HG03103 (cell line): Measurements from ENCODE around the gene RABIF.
"Not testable (repeated sequence)": the region's sequence is repeated elsewhere in the genome, so short reads cannot be mapped to it uniquely, and the experiment has no call there.

Experiments
- ATAC-seq: cut with Tn5 transposase; IDR thresholded peaks from one replicate; pipeline ENCODE4 v1.9.1; 2021; ENCODE audit warnings: low read depth; ENCODE audit not compliant: unreplicated experiment

The RABIF gene

DNA sequence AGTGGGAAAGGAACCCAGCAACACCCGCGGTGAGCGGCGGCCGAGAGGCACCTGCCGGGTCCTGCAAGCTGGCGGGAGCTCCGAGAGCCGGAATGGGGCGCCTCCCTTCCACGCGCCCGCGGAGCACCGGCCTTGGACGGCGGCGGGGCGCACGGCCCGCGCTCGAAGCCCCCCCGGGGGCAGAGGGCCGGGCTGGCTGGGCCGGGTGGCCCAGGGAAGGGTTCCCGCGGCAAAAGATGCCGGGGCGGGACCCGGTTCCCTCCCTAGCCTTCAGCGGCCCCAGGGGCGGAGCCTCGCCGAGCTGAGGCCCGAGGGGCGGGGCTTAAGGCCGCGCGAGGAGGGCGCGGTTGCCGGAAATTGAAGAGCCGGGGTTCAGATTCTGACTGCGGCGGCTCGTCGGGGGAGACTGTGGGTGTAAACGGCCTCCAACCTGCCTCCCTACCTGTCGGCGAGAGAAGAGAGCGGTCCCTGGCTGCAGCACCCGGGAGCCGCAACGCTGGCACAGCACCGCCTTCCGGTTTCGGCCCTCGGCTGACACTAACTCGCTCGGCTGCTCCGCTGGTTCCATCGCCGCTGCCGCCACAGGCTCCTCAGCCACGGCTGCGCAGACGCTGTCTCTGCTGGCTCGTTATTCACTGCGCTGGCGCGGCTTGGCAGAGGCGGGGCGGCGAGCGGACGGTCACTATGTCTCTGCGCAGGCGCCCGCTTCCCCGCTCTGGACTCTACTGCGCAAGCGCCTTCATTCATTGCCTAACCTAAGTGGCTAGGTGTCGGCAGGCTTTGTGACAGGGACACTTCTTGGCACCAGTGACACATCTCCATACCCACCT, at the start of gene RABIF:
Gene RABIF, minus strand, starts transcription at position 619 of the 830 bp plus-strand sequence. Its CDS starts 51 bp downstream, at position 568.
- peak; percentile 76 for ATAC-seq

DNA sequence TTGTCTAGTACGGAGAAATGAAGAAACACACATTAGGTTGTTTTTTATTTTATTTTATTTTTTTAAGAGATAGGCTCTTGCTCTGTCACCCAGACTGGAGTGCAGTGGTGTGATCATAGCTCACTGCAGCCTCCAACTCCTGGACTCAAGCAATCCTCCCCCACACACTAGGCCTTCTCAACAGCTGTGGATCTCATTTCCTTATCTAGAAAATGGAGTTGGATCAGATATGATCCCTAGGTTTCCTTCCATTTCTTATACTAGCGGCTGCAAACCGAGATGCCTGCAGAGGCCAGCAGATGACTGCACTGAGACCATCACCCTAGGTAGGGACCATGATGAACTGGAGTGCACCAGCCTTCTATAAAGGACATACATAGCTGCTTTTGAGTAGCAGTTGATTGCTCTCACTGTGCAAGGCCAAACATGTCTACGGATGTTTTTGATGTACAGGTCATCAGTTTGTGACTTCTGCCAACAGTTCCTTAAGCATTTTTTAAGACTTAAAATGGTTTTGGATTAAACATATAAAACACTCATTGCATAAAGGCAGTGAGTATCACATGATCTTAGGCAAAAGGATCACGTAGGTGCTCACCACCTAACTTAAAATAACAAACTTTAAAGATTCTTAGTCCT, 49.5 kb upstream of the RABIF start:
- no peak for ATAC-seq

DNA sequence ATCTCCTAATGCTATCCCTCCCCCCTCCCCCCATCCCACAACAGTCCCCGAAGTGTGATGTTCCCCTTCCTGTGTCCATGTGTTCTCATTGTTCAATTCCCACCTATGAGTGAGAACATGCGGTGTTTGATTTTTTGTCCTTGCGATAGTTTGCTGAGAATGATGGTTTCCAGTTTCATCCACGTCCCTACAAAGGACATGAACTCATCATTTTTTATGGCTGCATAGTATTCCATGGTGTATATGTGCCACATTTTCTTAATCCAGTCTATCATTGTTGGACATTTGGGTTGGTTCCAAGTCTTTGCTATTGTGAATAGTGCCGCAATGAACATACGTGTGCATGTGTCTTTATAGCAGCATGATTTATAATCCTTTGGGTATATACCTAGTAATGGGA, 47.5 kb upstream of the RABIF start:
- ATAC-seq, result not testable (repeated sequence)

DNA sequence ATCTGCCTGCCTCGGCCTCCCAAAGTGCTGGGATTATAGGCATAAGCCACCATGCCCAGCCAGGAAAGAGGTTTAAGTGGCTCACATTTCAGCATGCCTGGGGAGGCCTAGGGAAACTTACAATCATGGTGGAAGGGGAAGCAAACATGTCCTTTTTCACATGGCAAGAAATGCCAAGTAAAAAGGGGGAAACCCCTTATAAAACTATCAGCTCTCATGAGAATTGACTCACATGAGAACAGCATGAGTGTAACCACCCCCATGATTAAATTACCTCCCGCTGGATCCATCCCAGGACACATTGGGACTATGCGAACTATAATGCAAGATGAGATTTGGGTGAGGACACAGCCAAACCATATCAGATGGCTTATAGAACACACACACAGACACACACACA, 46.9 kb upstream of the RABIF start:
- ATAC-seq, result no peak

- no peak for ATAC-seq
Observed at GRCh38 chr1:202934755-202935154, 45.8 kb upstream of the RABIF start.

- ATAC-seq, result no peak
Observed at GRCh38 chr1:202932476-202932875, 43.5 kb upstream of the RABIF start.

DNA sequence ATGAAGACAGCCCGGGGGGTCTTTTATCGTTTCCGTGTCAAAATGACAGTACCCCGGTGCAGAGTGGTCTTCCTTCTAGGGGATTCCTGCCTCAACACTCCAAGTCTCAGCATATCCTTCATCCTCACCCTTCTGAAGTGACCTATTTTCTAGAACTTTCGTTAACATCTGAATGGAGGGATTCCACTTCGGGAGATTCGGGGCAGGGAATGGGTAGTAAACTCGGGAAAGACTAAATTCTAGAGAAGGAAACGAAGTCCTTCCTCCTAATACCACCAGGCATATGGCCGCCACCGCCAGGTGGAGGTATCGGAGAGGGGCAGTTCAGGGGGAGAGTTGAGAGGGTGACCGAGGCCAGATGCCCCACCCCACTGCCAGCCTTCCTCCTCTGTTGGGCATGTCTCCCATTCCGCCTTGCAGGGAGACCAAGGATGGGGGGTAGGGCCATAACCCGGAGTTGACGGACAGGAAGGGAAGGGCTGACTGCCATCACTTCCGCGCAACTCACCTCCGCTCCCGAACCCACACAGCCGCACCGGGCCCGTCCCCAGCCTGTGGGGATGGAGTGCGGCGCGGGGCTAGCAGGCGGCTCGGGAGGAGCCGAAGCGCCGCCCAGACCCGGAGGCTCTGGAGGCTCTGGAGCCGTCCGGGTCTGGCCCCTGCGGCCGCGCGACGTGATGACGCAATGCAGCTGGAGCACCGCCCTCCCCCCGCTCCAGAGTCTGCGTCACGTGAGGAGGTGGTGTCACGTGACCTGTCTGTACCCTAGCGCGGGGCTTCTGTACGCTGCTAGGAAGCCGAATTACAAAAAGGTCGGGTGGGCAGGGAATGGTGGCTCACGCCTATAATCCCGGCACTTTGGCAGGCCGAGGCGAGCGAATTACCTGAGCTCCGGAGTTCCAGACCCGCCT, 37.9 kb upstream of the RABIF start, which contains the start of gene KLHL12:
Gene KLHL12, minus strand, starts transcription at position 654 of the 911 bp plus-strand sequence. CDS start 2,072 bp downstream, outside the sequence.
- peak; percentile 89 for ATAC-seq

GRCh38 chr1:202923533-202923932, 34.6 kb upstream of the RABIF start:
- ATAC-seq, result no peak

DNA sequence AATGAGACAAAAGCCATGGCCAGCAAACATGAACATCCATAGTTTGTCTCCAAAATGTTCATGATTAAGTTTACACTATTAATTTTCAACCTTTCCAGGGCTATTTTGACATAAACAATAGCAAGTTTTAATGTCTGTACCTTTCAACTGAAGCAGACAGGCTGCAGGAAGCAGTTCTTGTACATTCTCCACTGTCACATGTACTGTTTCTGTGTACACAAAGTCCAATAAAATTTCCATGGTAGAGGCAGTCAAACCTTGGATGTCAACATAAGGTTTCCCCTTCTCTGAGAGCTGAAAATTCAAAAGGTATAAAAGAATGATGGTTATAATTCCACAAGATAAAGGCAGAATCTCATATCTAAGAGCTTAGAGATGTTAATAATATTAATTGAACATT, 30.7 kb upstream of the RABIF start:
- ATAC-seq, result no peak

GRCh38 chr1:202915146-202915545, 26.2 kb upstream of the RABIF start:
- no peak for ATAC-seq

GRCh38 chr1:202912476-202912875, 23.5 kb upstream of the RABIF start:
- not testable (repeated sequence) for ATAC-seq

DNA sequence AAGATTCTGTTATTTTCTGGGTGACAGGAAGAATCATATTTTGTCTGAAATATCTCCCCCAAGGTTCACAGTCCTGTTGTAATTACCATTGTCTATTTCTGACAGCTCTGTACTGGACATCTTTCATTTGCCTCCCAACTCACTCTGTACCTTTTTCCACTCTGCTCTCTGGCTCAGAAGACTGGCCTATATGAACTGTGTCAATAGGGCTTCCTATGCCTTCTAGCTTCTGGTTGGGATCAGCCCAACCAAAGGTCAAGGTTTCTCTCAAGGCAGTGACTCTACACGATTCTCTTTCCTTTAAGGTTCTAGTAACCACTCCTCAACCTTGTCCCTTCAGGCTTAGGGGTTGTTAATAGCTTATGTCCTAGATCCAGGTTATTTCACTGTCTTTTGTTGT, 20.5 kb upstream of the RABIF start:
- ATAC-seq, result no peak

- no peak for ATAC-seq
Observed at GRCh38 chr1:202908998-202909397, 20.0 kb upstream of the RABIF start.

DNA sequence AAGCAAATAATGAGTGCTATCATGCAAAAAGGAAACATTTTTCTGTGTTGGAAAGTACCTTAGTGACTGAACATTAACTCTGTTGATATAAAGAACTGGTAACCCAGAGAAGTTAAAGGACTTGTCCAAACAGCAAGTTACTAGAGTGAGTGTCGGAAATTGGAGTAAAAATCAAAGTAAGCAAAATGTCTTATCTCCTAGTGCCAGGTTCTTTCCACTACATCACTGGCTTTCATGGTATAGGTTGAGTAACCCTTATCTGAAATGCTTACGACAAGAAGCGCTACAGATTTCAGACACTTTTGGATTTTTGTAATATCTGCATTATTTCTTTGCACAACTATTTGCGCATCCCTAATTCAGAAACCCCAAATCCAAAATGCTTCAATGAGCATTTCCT, 16.4 kb upstream of the RABIF start:
- no peak for ATAC-seq

GRCh38 chr1:202903808-202904207, 14.9 kb upstream of the RABIF start:
- ATAC-seq, result not testable (repeated sequence)

DNA sequence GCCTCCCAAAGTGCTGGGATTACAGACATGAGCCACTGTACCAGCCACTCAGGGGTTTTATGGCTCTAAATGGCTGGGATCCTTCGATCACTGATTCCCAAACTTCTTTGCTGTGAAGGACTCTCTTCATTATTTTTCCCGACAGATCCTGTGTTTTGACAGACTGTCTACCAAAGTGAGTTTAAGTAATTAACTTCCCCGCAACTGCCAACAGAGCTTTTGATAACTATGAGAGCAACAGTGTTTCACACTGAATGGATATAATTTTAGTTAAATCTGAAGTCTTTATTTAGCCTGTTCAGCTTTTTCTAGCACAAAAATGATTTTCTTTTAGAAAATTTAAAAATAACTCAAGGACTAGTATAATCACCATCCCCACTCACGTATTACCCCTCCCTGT, 12.6 kb upstream of the RABIF start:
- no peak for ATAC-seq

DNA sequence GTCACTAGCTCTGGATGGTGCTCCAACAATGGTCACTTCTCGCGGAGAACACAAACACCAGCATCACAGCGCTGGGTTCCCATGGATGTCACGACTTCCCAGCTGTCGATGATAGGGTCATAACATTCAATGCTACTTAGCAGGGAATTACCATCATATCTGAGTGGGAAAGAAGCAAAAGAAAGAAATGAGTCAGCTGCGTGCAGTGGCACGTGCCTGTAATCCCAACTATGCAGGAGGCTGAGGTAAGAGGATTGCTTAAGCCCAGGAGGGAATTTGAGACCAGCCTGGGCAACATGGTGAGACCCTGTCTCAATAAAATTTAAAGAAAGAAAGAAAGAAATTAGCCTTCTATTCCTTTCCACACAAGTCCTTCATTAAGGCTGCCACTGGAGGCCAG, 3.6 kb upstream of the RABIF start:
- no peak for ATAC-seq

- ATAC-seq, result no peak
Observed at GRCh38 chr1:202890392-202890791, 1.4 kb upstream of the RABIF start.

GRCh38 chr1:202888221-202888530, 773 bp downstream of the RABIF start:
- no peak for ATAC-seq

DNA sequence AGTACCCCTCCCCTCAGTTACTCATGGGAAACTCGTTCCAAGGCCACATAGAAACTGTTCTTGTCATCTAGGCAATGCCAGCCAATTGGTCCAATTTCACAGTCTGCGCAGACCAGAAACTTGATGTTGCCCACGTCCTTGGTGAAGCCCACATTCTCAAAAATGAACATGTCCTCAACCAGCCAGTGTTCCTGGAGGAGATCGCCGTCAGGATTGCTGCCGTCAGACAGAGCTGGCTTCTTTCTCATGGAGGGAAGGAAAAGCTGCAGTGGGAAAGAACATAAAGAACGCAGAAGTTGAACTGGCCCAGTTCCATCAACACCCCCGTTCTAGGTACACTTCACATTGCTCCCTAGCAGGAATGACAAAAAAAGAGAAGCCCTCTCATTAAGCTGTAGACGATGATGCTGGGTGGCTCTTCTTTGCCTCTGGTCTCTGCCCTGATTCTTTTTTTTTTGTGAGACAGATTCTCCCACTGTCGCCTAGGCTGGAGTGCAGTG, 7.9 kb downstream of the RABIF start:
- ATAC-seq, result no peak

DNA sequence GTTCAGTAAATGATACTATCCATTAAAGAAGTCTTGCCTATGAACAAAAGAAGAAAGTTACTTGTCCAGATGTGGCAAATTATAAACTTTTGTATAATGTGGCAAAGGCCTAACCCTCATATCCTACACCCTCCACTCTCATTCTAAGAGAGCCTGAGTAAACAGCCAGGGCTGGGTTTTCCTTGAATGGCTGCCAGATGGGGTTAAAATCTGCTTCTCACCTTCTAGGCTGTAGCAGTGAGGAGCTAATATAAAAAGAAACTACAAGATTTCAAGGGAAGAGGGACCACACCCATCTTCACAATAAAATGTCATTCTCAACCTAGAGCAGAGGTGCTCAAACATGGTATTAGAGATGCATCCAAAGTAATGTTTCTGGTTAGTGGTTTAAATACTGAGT, 8.9 kb downstream of the RABIF start:
- no peak for ATAC-seq
